Measurements from ENCODE around the gene ABHD12B. TPM values are rescaled to one million over a fixed set of nuclear protein-coding genes. Genes with fewer than 3 reads are reported as not detected.

The ABHD12B gene
- total and polyA plus RNA-seq, 4 donors: 0.28 to 1.5 (median 0.94) TPM

GRCh38 chr14:50953502-50953901 lies 81.6 kb downstream of the ABHD12B start:
- Histone ChIP-seq H3K9me3 (ENCODE audit: control insufficient read depth, insufficient read depth, low read length) (peaks cover 1% of the 10 kb centered on the region), H3K4me1 (ENCODE audit: control insufficient read depth, insufficient read depth, low read length) (peaks cover 7% of the 10 kb centered on the region), H3K27ac (ENCODE audit: low read depth, low read length) (no peak overlapping the region), H3K36me3 (ENCODE audit: control insufficient read depth, insufficient read depth, low read length) (no peaks in the 10 kb centered on the region), H3K27me3 (ENCODE audit: control insufficient read depth, insufficient read depth, low read length) (no peaks in the 10 kb centered on the region), H3K4me3 (ENCODE audit: low read depth, low read length) (no peak overlapping the region)
- DNase-seq (ENCODE audit: low read depth in 4 of 6, low spot score in 6 of 6): no peak
- no CpG with 5 or more reads among the region's 1 CpG for WGBS (ENCODE audit: insufficient coverage)

Small RNAs within 50 kb of the gene (small RNA-seq; reads per million reads assigned to genes)
- not detected for gene RF00593 (ENCODE audit: low replicate concordance)

Other genes starting within 250 kb of the ABHD12B start
- gene SAV1, start 203.7 kb upstream of the ABHD12B start, total RNA-seq: 10 to 100 TPM; 25.8 to 30.2 TPM
- gene SAV1, start 203.7 kb upstream of the ABHD12B start, polyA plus RNA-seq (ENCODE audit: insufficient read length in 2 of 2): 10 to 100 TPM; 20.7 to 26.6 TPM
- gene NIN, start 40.9 kb upstream of the ABHD12B start, total RNA-seq: 10 to 100 TPM; 42.3 to 46.9 TPM
- gene NIN, start 40.9 kb upstream of the ABHD12B start, polyA plus RNA-seq (ENCODE audit: insufficient read length in 2 of 2): 10 to 100 TPM; 17.9 to 23.9 TPM
- gene PYGL, start 72.4 kb downstream of the ABHD12B start, total RNA-seq: 10 to 100 TPM; 33.9 to 38.9 TPM
- gene PYGL, start 72.4 kb downstream of the ABHD12B start, polyA plus RNA-seq (ENCODE audit: insufficient read length in 2 of 2): 10 to 100 TPM; 19.5 to 21.8 TPM
- 10 to 100 TPM; 28.9 to 52.9 TPM for gene TRIM9, start 223.1 kb downstream of the ABHD12B start, total RNA-seq
- 100 to 1,000 TPM; 104 to 122 TPM for gene TRIM9, start 223.1 kb downstream of the ABHD12B start, polyA plus RNA-seq (ENCODE audit: insufficient read length in 2 of 2)

Data from spinal cord (tissue), 10 donors.